Keratinocyte (primary cell): ENCODE measurements around the gene MIER1. TPM values are rescaled to one million over a fixed set of nuclear protein-coding genes. Genes with fewer than 3 reads are reported as not detected.
A peak's percentile ranks its signal among the peaks of the same experiment; 100 is the strongest.

Source experiments
- DNase-seq: peaks from one replicate; pipeline ENCODE4 v3.0.0-alpha.2; 2011; ENCODE audit warnings: low read depth, missing footprints, low spot score
- FAIRE-seq: peaks from 2 replicates; lab custom pipeline; 2011; peaks lifted over from hg19 to GRCh38; lab: Jason Lieb, UNC
- H2AFZ ChIP-seq: 2 replicates; pipeline ENCODE4 v1.6.0; 2012; ENCODE audit warnings: low read length, control low read depth, inconsistent platforms; ENCODE audit not compliant: control insufficient read depth
- H3K27ac ChIP-seq: 2 replicates; pipeline ENCODE4 v1.5.1; 2011; ENCODE audit warnings: low read length; ENCODE audit not compliant: control insufficient read depth, insufficient read depth
- H3K27me3 ChIP-seq: 3 replicates; pipeline ENCODE4 v1.6.0; 2011; ENCODE audit warnings: low read length; ENCODE audit not compliant: control insufficient read depth, insufficient read depth; ENCODE audit errors: extremely low read depth
- H3K36me3 ChIP-seq, 2 experiments: 2 replicates in 1 of 2; 3 replicates in 1 of 2; pipeline ENCODE4 v1.5.1; 2011; ENCODE audit warnings: low read length in 2 of 2, mild to moderate bottlenecking in 1 of 2; ENCODE audit not compliant: control insufficient read depth in 2 of 2, insufficient read depth in 2 of 2; ENCODE audit errors: extremely low read depth in 1 of 2
- H3K4me1 ChIP-seq: 3 replicates; pipeline ENCODE4 v1.5.1; 2011; ENCODE audit warnings: low read length; ENCODE audit not compliant: control insufficient read depth, insufficient read depth; ENCODE audit errors: extremely low read depth
- H3K4me2 ChIP-seq: 3 replicates; pipeline ENCODE4 v1.6.0; 2011; ENCODE audit warnings: low read depth, low read length; ENCODE audit not compliant: control insufficient read depth, insufficient read depth; ENCODE audit errors: extremely low read depth
- H3K4me3 ChIP-seq, 3 experiments: fragments of 200-600 bp in 1 of 3; sonication (generic) in 1 of 3; 2 replicates in 2 of 3; 3 replicates in 1 of 3; pipeline ENCODE4 v1.5.1; 2011 to 2016; ENCODE audit warnings: low read length in 3 of 3, mild to moderate bottlenecking in 3 of 3, control low read depth in 2 of 3, inconsistent platforms in 1 of 3, low read depth in 1 of 3, mixed read lengths in 1 of 3, mixed run types in 1 of 3, moderate library complexity in 1 of 3; ENCODE audit not compliant: control insufficient read depth in 2 of 3, insufficient read depth in 2 of 3; ENCODE audit errors: extremely low read depth in 1 of 3
- H3K79me2 ChIP-seq: 2 replicates; pipeline ENCODE4 v1.6.0; 2012; ENCODE audit warnings: low read length; ENCODE audit not compliant: control insufficient read depth, insufficient read depth
- H3K9ac ChIP-seq: 3 replicates; pipeline ENCODE4 v1.6.0; 2011; ENCODE audit warnings: low read length; ENCODE audit not compliant: control insufficient read depth, insufficient read depth; ENCODE audit errors: extremely low read depth
- H3K9me1 ChIP-seq: 3 replicates; pipeline ENCODE4 v1.6.0; 2011; ENCODE audit warnings: low read length; ENCODE audit not compliant: control insufficient read depth, insufficient read depth; ENCODE audit errors: extremely low read depth
- H3K9me3 ChIP-seq: 2 replicates; pipeline ENCODE4 v1.5.1; 2012; ENCODE audit warnings: low read depth, low read length; ENCODE audit not compliant: control insufficient read depth
- H4K20me1 ChIP-seq: 3 replicates; pipeline ENCODE4 v1.6.0; 2011; ENCODE audit warnings: low read length; ENCODE audit not compliant: control insufficient read depth, insufficient read depth; ENCODE audit errors: extremely low read depth
- EZH2 ChIP-seq: IDR thresholded peaks from one replicate; pipeline ENCODE4 v1.6.1; 2012; ENCODE audit warnings: inconsistent platforms, mild to moderate bottlenecking, low read length, moderate library complexity
- dilution Hi-C: fragments of 300-500 bp; cut with MboI; formaldehyde crosslinking; loops from one replicate; pipeline ENCODE4 v1.7.0; 2020; ENCODE audit warnings: low sequenced_read_pairs; ENCODE audit not compliant: extremely low pct_ligation_motif_present
- polyA plus RNA-seq, 5 experiments: library from polyadenylated mRNA; depleted of rRNA in 3 of 5; stranded (reverse) in 3 of 5; stranded (forward) in 1 of 5; unstranded in 1 of 5; fragments of >200 nt; gene quantifications; 1 replicate in 1 of 5; 2 replicates in 3 of 5; 3 replicates in 1 of 5; pipeline versions ENCODE4 v1.2.1 to v1.2.3, GENCODE V29; 2011 to 2012; ENCODE audit warnings: missing spikeins in 2 of 5, low read depth in 1 of 5, low replicate concordance in 1 of 5
- TF ChIP-seq, protein P1 (sequence below), 3 experiments: IDR thresholded peaks in 1 of 3; conservative IDR thresholded peaks in 1 of 3; optimal IDR thresholded peaks in 1 of 3; 2 replicates in 2 of 3; 3 replicates in 1 of 3; pipeline versions ENCODE3 to v1.5.1; 2011; ENCODE audit warnings: low read length in 3 of 3, mild to moderate bottlenecking in 3 of 3, moderate library complexity in 2 of 3, control low read depth in 1 of 3, inconsistent platforms in 1 of 3; ENCODE audit not compliant: insufficient read depth in 2 of 3; ENCODE audit errors: extremely low read depth in 1 of 3

Gene MIER1
- polyA plus RNA-seq, 1 donor (not counting 4 experiments of a cell fraction or from before 2014, with no cell fraction given) = 20.7 TPM

DNA sequence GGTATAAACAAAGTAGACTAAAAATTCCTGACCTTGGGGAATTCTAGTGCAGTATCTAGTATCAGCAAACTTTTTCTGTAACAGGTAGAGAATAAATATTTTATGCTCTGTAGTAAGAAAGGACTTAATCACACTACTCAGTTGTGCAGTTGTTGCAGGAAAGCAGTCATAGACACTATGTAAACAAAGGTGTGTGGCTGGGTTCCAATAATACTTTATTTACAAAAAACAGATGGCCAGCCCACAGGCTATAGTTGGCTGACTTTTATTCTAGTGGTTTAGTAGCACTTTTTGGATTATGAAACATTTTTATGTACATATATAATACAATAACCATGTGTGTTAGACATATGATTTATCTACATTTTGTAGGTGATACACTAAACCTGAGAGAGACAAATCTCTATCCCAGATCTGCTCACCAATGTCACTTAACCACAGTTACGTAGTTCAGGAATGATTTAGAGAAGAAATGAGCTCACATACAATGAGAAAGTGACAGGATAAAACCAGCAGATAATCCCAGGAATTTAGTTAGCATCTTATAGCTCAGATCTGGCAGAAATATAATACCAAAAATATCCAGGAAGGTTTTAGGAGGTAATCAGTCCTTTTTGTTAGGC is 56.1 kb downstream of the MIER1 start:
- no peak for DNase-seq
- dilution Hi-C loops = no loop called here
- no peak overlapping the region for H3K4me3 ChIP-seq

DNA sequence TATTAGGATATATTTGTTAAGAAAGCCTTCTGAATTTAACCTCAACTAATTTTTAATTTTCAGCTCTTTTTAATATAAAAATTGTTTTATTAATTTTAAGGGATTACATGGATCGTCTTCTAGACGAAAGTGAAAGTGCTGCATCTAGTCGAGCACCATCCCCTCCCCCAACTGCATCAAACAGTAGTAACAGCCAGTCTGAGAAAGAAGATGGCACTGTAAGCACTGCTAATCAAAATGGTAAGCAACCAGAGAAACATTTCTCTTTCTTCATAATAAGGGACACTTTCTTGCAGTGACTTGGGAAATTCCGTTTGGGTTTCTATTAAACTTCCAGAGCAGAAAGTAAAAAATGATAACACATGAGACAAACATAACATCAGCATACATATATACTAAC is 56.9 kb downstream of the MIER1 start:
- H3K9ac ChIP-seq = no peak overlapping the region
- no peaks in the 10 kb centered on the region for H3K9me3 ChIP-seq
- TF ChIP-seq EZH2 = no peak
- TF ChIP-seq, protein P1, sequence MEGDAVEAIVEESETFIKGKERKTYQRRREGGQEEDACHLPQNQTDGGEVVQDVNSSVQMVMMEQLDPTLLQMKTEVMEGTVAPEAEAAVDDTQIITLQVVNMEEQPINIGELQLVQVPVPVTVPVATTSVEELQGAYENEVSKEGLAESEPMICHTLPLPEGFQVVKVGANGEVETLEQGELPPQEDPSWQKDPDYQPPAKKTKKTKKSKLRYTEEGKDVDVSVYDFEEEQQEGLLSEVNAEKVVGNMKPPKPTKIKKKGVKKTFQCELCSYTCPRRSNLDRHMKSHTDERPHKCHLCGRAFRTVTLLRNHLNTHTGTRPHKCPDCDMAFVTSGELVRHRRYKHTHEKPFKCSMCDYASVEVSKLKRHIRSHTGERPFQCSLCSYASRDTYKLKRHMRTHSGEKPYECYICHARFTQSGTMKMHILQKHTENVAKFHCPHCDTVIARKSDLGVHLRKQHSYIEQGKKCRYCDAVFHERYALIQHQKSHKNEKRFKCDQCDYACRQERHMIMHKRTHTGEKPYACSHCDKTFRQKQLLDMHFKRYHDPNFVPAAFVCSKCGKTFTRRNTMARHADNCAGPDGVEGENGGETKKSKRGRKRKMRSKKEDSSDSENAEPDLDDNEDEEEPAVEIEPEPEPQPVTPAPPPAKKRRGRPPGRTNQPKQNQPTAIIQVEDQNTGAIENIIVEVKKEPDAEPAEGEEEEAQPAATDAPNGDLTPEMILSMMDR (optimal IDR thresholded peaks at IDR 0.05 in 1 of 3, IDR thresholded peaks at IDR 0.05 in 1 of 3, conservative IDR thresholded peaks at IDR 0.05 in 1 of 3; ENCODE audit: extremely low read depth in 1 of 3, insufficient read depth in 2 of 3, low read length in 3 of 3) = no peak
- H3K4me3 ChIP-seq = no peak overlapping the region
- dilution Hi-C loops = no loop called here
- H3K4me2 ChIP-seq = no peak overlapping the region
- H3K27me3 ChIP-seq = no peaks in the 10 kb centered on the region
- no peaks in the 10 kb centered on the region for H3K4me1 ChIP-seq
- no peaks in the 10 kb centered on the region for H3K9me1 ChIP-seq
- no peak overlapping the region for H2AFZ ChIP-seq
- H3K27ac ChIP-seq = no peak overlapping the region
- H4K20me1 ChIP-seq = no peaks in the 10 kb centered on the region
- FAIRE-seq = no peak
- DNase-seq = no peak
- peaks cover 2% of the 10 kb centered on the region for H3K79me2 ChIP-seq
- peaks cover 7 to 14% of the 10 kb centered on the region in 2 experiments for H3K36me3 ChIP-seq

More for the DNA sequence above, 56.1 kb downstream of the MIER1 start:
- no peak overlapping the region for H3K27ac ChIP-seq
- no peaks in the 10 kb centered on the region for H4K20me1 ChIP-seq
- TF ChIP-seq EZH2 = no peak
- TF ChIP-seq, protein P1 (optimal IDR thresholded peaks at IDR 0.05 in 1 of 3, IDR thresholded peaks at IDR 0.05 in 1 of 3, conservative IDR thresholded peaks at IDR 0.05 in 1 of 3; ENCODE audit: extremely low read depth in 1 of 3, insufficient read depth in 2 of 3, low read length in 3 of 3) = no peak
- peaks cover 7 to 14% of the 10 kb centered on the region in 2 experiments for H3K36me3 ChIP-seq
- H3K4me2 ChIP-seq = no peak overlapping the region
- FAIRE-seq = peak; percentile 36
- H3K79me2 ChIP-seq = peaks cover 2% of the 10 kb centered on the region
- no peaks in the 10 kb centered on the region for H3K4me1 ChIP-seq
- H3K9ac ChIP-seq = no peak overlapping the region
- H3K9me3 ChIP-seq = no peaks in the 10 kb centered on the region
- H3K9me1 ChIP-seq = no peaks in the 10 kb centered on the region
- no peak overlapping the region for H2AFZ ChIP-seq
- no peaks in the 10 kb centered on the region for H3K27me3 ChIP-seq
